SJSA1 (cell line): ENCODE measurements around the gene SPAST. TPM values are rescaled to one million over a fixed set of nuclear protein-coding genes. Genes with fewer than 3 reads are reported as not detected.
"Not testable (repeated sequence)": the region's sequence is repeated elsewhere in the genome, so short reads cannot be mapped to it uniquely, and the experiment has no call there.

Source experiments
- DNase-seq, 2 experiments: peaks; one replicate each; pipeline ENCODE4 v3.0.0-alpha.2; 2015 to 2020; ENCODE audit warnings: low spot score in 2 of 2, low read depth in 1 of 2
- H3K27ac ChIP-seq: fragments of 250-450 bp; sonication (Bioruptor Pico); 2 replicates; pipeline ENCODE4 v1.5.1; 2020; ENCODE audit warnings: mild to moderate bottlenecking, moderate library complexity
- H3K27me3 ChIP-seq: fragments of 250-450 bp; sonication (Bioruptor Pico); replicated peaks from 2 replicates; pipeline ENCODE4 v1.5.1; 2020; ENCODE audit warnings: mild to moderate bottlenecking, moderate library complexity
- H3K36me3 ChIP-seq: fragments of 250-450 bp; sonication (Bioruptor Pico); 2 replicates; pipeline ENCODE4 v1.5.1; 2020; ENCODE audit warnings: mild to moderate bottlenecking
- H3K4me1 ChIP-seq: fragments of 250-450 bp; sonication (Bioruptor Pico); replicated peaks from 2 replicates; pipeline ENCODE4 v1.6.1; 2021; ENCODE audit warnings: mild to moderate bottlenecking
- H3K4me3 ChIP-seq: fragments of 250-450 bp; sonication (Bioruptor Pico); 2 replicates; pipeline ENCODE4 v1.5.1; 2020; ENCODE audit warnings: mild to moderate bottlenecking
- H3K9me3 ChIP-seq: fragments of 250-450 bp; sonication (Bioruptor Pico); replicated peaks from 2 replicates; pipeline ENCODE4 v1.5.1; 2020; ENCODE audit warnings: mild to moderate bottlenecking
- total RNA-seq: library from RNA; depleted of rRNA; stranded (reverse); fragments of >200 nt; shearing (Covaris generic); gene quantifications from 2 replicates; pipeline ENCODE4 v1.2.3, GENCODE V29; 2014; rRNA removed

The SPAST gene
- total RNA-seq, result 16.7 and 19.1 TPM in 2 replicates

GRCh38 chr2:32063310-32064020 lies at the start of gene SPAST:
Gene SPAST (plus strand): TSS chr2:32063556. CDS start chr2:32063832, 276 bp downstream.
- Histone ChIP-seq H3K4me3 (peak within 1 kb of the TSS; percentile 71), H3K36me3 (peaks cover 4% of the 10 kb centered on the region; the same call in 1 of the 2 replicates), H3K27me3 (no peaks in the 10 kb centered on the region), H3K4me1 (no peaks in the 10 kb centered on the region; the same call in 1 of the 2 replicates), H3K27ac (peak within 1 kb of the TSS; percentile 23; the same call in 1 of the 2 replicates), H3K9me3 (no peaks in the 10 kb centered on the region)
- peak; percentile 98 to 99 for DNase-seq

- not testable (repeated sequence) for H3K27me3 ChIP-seq, H3K9me3 ChIP-seq, H3K27ac ChIP-seq, H3K4me3 ChIP-seq, H3K4me1 ChIP-seq, DNase-seq
- peaks cover 12% of the 10 kb centered on the region for H3K36me3 ChIP-seq
Observed at GRCh38 chr2:32018789-32019482, 44.4 kb upstream of the SPAST start.

GRCh38 chr2:32034198-32034887 lies 29.0 kb upstream of the SPAST start:
- H3K27me3 ChIP-seq, H3K4me3 ChIP-seq, DNase-seq, H3K27ac ChIP-seq, H3K9me3 ChIP-seq, H3K4me1 ChIP-seq: not testable (repeated sequence)
- H3K36me3 ChIP-seq, result peaks cover 26% of the 10 kb centered on the region

GRCh38 chr2:32039447-32040219 lies 23.7 kb upstream of the SPAST start, which contains the start of gene DPY30:
Gene DPY30 (minus strand): TSS chr2:32039805. CDS start chr2:32039456, 349 bp downstream.
- Histone ChIP-seq H3K9me3 (no peaks in the 10 kb centered on the region), H3K36me3 (no peaks in the 10 kb centered on the region; the same call in 1 of the 2 replicates), H3K27ac (peak within 1 kb of the TSS; percentile 9; the same call in 1 of the 2 replicates), H3K27me3 (no peaks in the 10 kb centered on the region), H3K4me3 (peak within 1 kb of the TSS; percentile 51), H3K4me1 (peaks cover 9% of the 10 kb centered on the region; the same call in 1 of the 2 replicates)
- peak; percentile 87 to 92 for DNase-seq

GRCh38 chr2:32043561-32043960 lies 19.8 kb upstream of the SPAST start:
- Histone ChIP-seq H3K9me3 (no peaks in the 10 kb centered on the region), H3K4me3 (no peak overlapping the region), H3K27me3 (no peaks in the 10 kb centered on the region), H3K27ac (no peak overlapping the region), H3K4me1 (peaks cover 9% of the 10 kb centered on the region; the same call in 1 of the 2 replicates), H3K36me3 (no peaks in the 10 kb centered on the region)
- no peak for DNase-seq

- Histone ChIP-seq H3K4me3 (no peak overlapping the region), H3K4me1 (no peaks in the 10 kb centered on the region), H3K27me3 (no peaks in the 10 kb centered on the region), H3K27ac (no peak overlapping the region), H3K9me3 (no peaks in the 10 kb centered on the region), H3K36me3 (no peaks in the 10 kb centered on the region)
- DNase-seq, result no peak
Observed at GRCh38 chr2:32051836-32052439, 11.4 kb upstream of the SPAST start.

- DNase-seq, H3K4me1 ChIP-seq, H3K36me3 ChIP-seq, H3K27ac ChIP-seq, H3K4me3 ChIP-seq, H3K27me3 ChIP-seq, H3K9me3 ChIP-seq: not testable (repeated sequence)
Observed at GRCh38 chr2:32054583-32054982, 8.8 kb upstream of the SPAST start.

- Histone ChIP-seq H3K4me1 (no peaks in the 10 kb centered on the region), H3K27ac (no peak overlapping the region), H3K4me3 (no peak overlapping the region), H3K36me3 (no peaks in the 10 kb centered on the region), H3K27me3 (no peaks in the 10 kb centered on the region), H3K9me3 (no peaks in the 10 kb centered on the region)
- DNase-seq, result no peak
Observed at GRCh38 chr2:32058130-32058529, 5.2 kb upstream of the SPAST start.

GRCh38 chr2:32060266-32060665 lies 3.1 kb upstream of the SPAST start:
- DNase-seq, result no peak
- peaks cover under 1% of the 10 kb centered on the region; the same call in 1 of the 2 replicates for H3K36me3 ChIP-seq
- H3K9me3 ChIP-seq, result no peaks in the 10 kb centered on the region
- H3K27ac ChIP-seq, result no peak overlapping the region
- H3K4me1 ChIP-seq, result no peaks in the 10 kb centered on the region; the same call in 1 of the 2 replicates
- no peak overlapping the region for H3K4me3 ChIP-seq
- no peaks in the 10 kb centered on the region for H3K27me3 ChIP-seq

GRCh38 chr2:32061430-32061829 lies 1.9 kb upstream of the SPAST start:
- Histone ChIP-seq H3K27ac (no peak overlapping the region), H3K36me3 (peaks cover 4% of the 10 kb centered on the region; the same call in 1 of the 2 replicates), H3K27me3 (no peaks in the 10 kb centered on the region), H3K9me3 (no peaks in the 10 kb centered on the region), H3K4me3 (no peak overlapping the region), H3K4me1 (no peaks in the 10 kb centered on the region; the same call in 1 of the 2 replicates)
- DNase-seq, result no peak

GRCh38 chr2:32061973-32062861 lies 1.1 kb upstream of the SPAST start:
- Histone ChIP-seq H3K27me3 (no peaks in the 10 kb centered on the region), H3K27ac (no peak overlapping the region), H3K4me1 (no peaks in the 10 kb centered on the region; the same call in 1 of the 2 replicates), H3K9me3 (no peaks in the 10 kb centered on the region), H3K4me3 (peak overlapping the region; percentile 71), H3K36me3 (peaks cover 4% of the 10 kb centered on the region; the same call in 1 of the 2 replicates)
- DNase-seq, result peak in 1 of 2 experiments; percentile 5

GRCh38 chr2:32064021-32064601 lies 755 bp downstream of the SPAST start:
- no peaks in the 10 kb centered on the region; the same call in 1 of the 2 replicates for H3K4me1 ChIP-seq
- H3K27ac ChIP-seq, result no peak overlapping the region
- peak in 1 of 2 experiments; percentile 4 for DNase-seq
- H3K27me3 ChIP-seq, result no peaks in the 10 kb centered on the region
- H3K9me3 ChIP-seq, result no peaks in the 10 kb centered on the region
- H3K36me3 ChIP-seq, result peaks cover 4% of the 10 kb centered on the region; the same call in 1 of the 2 replicates
- H3K4me3 ChIP-seq, result peak overlapping the region; percentile 71
